Prostate gland (tissue), 2 donors: ENCODE results near the gene CACNA1I. TPM values are rescaled to one million over a fixed set of nuclear protein-coding genes. Genes with fewer than 3 reads are reported as not detected.

ENCODE experiments used
- DNase-seq: peaks from one replicate; pipeline ENCODE4 v3.0.0-alpha.2; 2019; ENCODE audit warnings: low spot score
- H3K27ac ChIP-seq, 2 donors: fragments of 200-600 bp; sonication (generic); 2 replicates each; pipeline ENCODE4 v1.5.1; 2017 to 2019
- H3K27me3 ChIP-seq: fragments of 200-600 bp; sonication (generic); replicated peaks from 2 replicates; pipeline ENCODE4 v1.5.1; 2019; ENCODE audit not compliant: insufficient read depth
- H3K36me3 ChIP-seq, 2 donors: fragments of 200-600 bp; sonication (generic); 1 replicate in 1 of 2; 2 replicates in 1 of 2; pipeline versions ENCODE4 v1.5.1 to v1.8.1; 2017 to 2019
- H3K4me1 ChIP-seq: fragments of 200-600 bp; sonication (generic); replicated peaks from 2 replicates; pipeline ENCODE4 v1.5.1; 2019
- H3K4me3 ChIP-seq, 2 donors: fragments of 200-600 bp; sonication (generic); 2 replicates each; pipeline ENCODE4 v1.5.1; 2017 to 2019
- H3K9me3 ChIP-seq: fragments of 200-600 bp; sonication (generic); 2 replicates; pipeline ENCODE4 v1.5.1; 2017
- CTCF ChIP-seq, 4 experiments: fragments of 200-600 bp in 2 of 4; fragments of 450-650 bp in 2 of 4; sonication (generic) in 2 of 4; IDR thresholded peaks; 1 replicate in 3 of 4; 2 replicates in 1 of 4; pipeline ENCODE4 v1.5.1; 2016 to 2019; ENCODE audit warnings: antibody characterized with exemption in 4 of 4, mild to moderate bottlenecking in 2 of 4, moderate library complexity in 2 of 4
- POLR2A ChIP-seq: fragments of 450-650 bp; IDR thresholded peaks from one replicate; pipeline ENCODE4 v1.6.1; 2016; ENCODE audit warnings: antibody characterized with exemption, mild to moderate bottlenecking
- POLR2AphosphoS5 ChIP-seq: sonication (generic); formaldehyde crosslinking; IDR thresholded peaks from one replicate; pipeline ENCODE4 v1.6.1; 2017; ENCODE audit warnings: antibody characterized with exemption
- WGBS: methylation state at CpG from one replicate; pipeline ENCODE4 v1.1.5; 2018; 5-methylcytosine and 5-hydroxymethylcytosine counted together
- intact Hi-C: fragments of 100-400 bp; cut with DNase I; formaldehyde crosslinking; loops from one replicate; pipeline ENCODE4 v1.14.2; 2022
- total RNA-seq, 2 donors: library from RNA; depleted of rRNA; stranded (reverse); fragments of >200 nt; gene quantifications; one replicate each; pipeline ENCODE4 v1.1.0, GENCODE V29; 2016

Gene CACNA1I
- total RNA-seq, 2 donors from 2014 or later = 0.05 to 0.68 TPM

- Histone ChIP-seq H3K9me3 (no peaks in the 10 kb centered on the region), H3K4me3 (no peak overlapping the region), H3K27me3 (peaks cover 2% of the 10 kb centered on the region), H3K27ac (no peak overlapping the region), H3K36me3 (no peaks in the 10 kb centered on the region), H3K4me1 (no peaks in the 10 kb centered on the region)
- TF ChIP-seq POLR2A = no peak
- TF ChIP-seq CTCF (IDR thresholded peaks at IDR 0.05) = no peak
- no peak for TF ChIP-seq POLR2AphosphoS5
- DNase-seq = no peak
- intact Hi-C loops = no loop called here
- 78% methylated on average over 7 of the region's 7 CpGs for WGBS
These were observed 42.4 kb downstream of the CACNA1I start for GRCh38 chr22:39612811-39613548.

GRCh38 chr22:39613549-39613921 is 43.0 kb downstream of the CACNA1I start:
- DNase-seq = no peak
- no peak for TF ChIP-seq POLR2A
- TF ChIP-seq CTCF (IDR thresholded peaks at IDR 0.05) = no peak
- no peak for TF ChIP-seq POLR2AphosphoS5
- H3K36me3 ChIP-seq = no peaks in the 10 kb centered on the region
- H3K4me1 ChIP-seq = no peaks in the 10 kb centered on the region
- WGBS = 96% methylated on average over 10 of the region's 10 CpGs
- peaks cover 3% of the 10 kb centered on the region for H3K27me3 ChIP-seq
- no peak overlapping the region for H3K27ac ChIP-seq
- no peaks in the 10 kb centered on the region for H3K9me3 ChIP-seq
- intact Hi-C loops = no loop called here
- no peak overlapping the region for H3K4me3 ChIP-seq

- Histone ChIP-seq H3K9me3 (no peaks in the 10 kb centered on the region), H3K27ac (no peak overlapping the region), H3K27me3 (peaks cover 7% of the 10 kb centered on the region), H3K36me3 (no peaks in the 10 kb centered on the region), H3K4me3 (no peak overlapping the region), H3K4me1 (no peaks in the 10 kb centered on the region)
- TF ChIP-seq POLR2AphosphoS5 = no peak
- no peak for TF ChIP-seq CTCF (IDR thresholded peaks at IDR 0.05)
- no peak for TF ChIP-seq POLR2A
- intact Hi-C loops = no loop called here
- 57% methylated on average over 4 of the region's 4 CpGs for WGBS
- DNase-seq = no peak
These were observed 43.9 kb downstream of the CACNA1I start for GRCh38 chr22:39614442-39614841.

GRCh38 chr22:39616051-39616450 is 45.5 kb downstream of the CACNA1I start:
- TF ChIP-seq POLR2AphosphoS5 (no peak), POLR2A (no peak), CTCF (IDR thresholded peaks at IDR 0.05) (no peak)
- no peak overlapping the region for H3K4me3 ChIP-seq
- intact Hi-C loops = no loop called here
- DNase-seq = no peak
- H3K36me3 ChIP-seq = no peaks in the 10 kb centered on the region
- H3K4me1 ChIP-seq = no peaks in the 10 kb centered on the region
- peaks cover 7% of the 10 kb centered on the region for H3K27me3 ChIP-seq
- no peaks in the 10 kb centered on the region for H3K9me3 ChIP-seq
- 78% methylated on average over 9 of the region's 9 CpGs for WGBS
- H3K27ac ChIP-seq = no peak overlapping the region

- no peak overlapping the region for H3K27ac ChIP-seq
- no peak for TF ChIP-seq CTCF (IDR thresholded peaks at IDR 0.05)
- TF ChIP-seq POLR2A = no peak
- TF ChIP-seq POLR2AphosphoS5 = no peak
- H3K4me3 ChIP-seq = no peak overlapping the region
- DNase-seq = no peak
- intact Hi-C loops = no loop called here
- no peaks in the 10 kb centered on the region for H3K36me3 ChIP-seq
- peaks cover 7% of the 10 kb centered on the region for H3K27me3 ChIP-seq
- H3K9me3 ChIP-seq = no peaks in the 10 kb centered on the region
- 78% methylated on average over 6 of the region's 6 CpGs for WGBS
- H3K4me1 ChIP-seq = no peaks in the 10 kb centered on the region
These were observed 46.2 kb downstream of the CACNA1I start for GRCh38 chr22:39616781-39617180.
